HG02970 (cell line): ENCODE results near the gene KRTAP4-8.
"Not testable (repeated sequence)": the region's sequence is repeated elsewhere in the genome, so short reads cannot be mapped to it uniquely, and the experiment has no call there.

ENCODE experiments used
- ATAC-seq: cut with Tn5 transposase; IDR thresholded peaks from one replicate; pipeline ENCODE4 v1.9.1; 2021; ENCODE audit warnings: mild to moderate bottlenecking, moderate library complexity, moderate number of reproducible peaks; ENCODE audit not compliant: unreplicated experiment, low FRiP score

KRTAP4-8 gene

GRCh38 chr17:41111151-41111885 lies 13.4 kb upstream of the KRTAP4-8 start:
- ATAC-seq, result no peak

- not testable (repeated sequence) for ATAC-seq
These were observed 10.9 kb upstream of the KRTAP4-8 start for GRCh38 chr17:41108728-41109386.

- ATAC-seq, result no peak
These were observed 10.1 kb upstream of the KRTAP4-8 start for GRCh38 chr17:41107941-41108450.

- not testable (repeated sequence) for ATAC-seq
These were observed 7.4 kb upstream of the KRTAP4-8 start, which contains the start of gene KRTAP4-9 for GRCh38 chr17:41105347-41105746. TSS of gene KRTAP4-9 (plus strand) at chr17:41105389. CDS start at chr17:41105389, 0 bp downstream.

GRCh38 chr17:41104386-41105038 lies 6.6 kb upstream of the KRTAP4-8 start:
- not testable (repeated sequence) for ATAC-seq

- no peak for ATAC-seq
These were observed 6.0 kb upstream of the KRTAP4-8 start for GRCh38 chr17:41103896-41104295.

GRCh38 chr17:41101586-41102259 lies 3.8 kb upstream of the KRTAP4-8 start, which contains the start of gene KRTAP4-16:
TSS of gene KRTAP4-16 (minus strand) at chr17:41102209. CDS start at chr17:41102209, 0 bp downstream.
- ATAC-seq, result no peak

GRCh38 chr17:41099682-41100480 lies 1.9 kb upstream of the KRTAP4-8 start:
- not testable (repeated sequence) for ATAC-seq

- ATAC-seq, result no peak
These were observed 539 bp upstream of the KRTAP4-8 start for GRCh38 chr17:41098481-41098880.

GRCh38 chr17:41096055-41096454 lies 1.9 kb downstream of the KRTAP4-8 start:
- ATAC-seq, result no peak

GRCh38 chr17:41088760-41089352 lies 9.1 kb downstream of the KRTAP4-8 start:
- not testable (repeated sequence) for ATAC-seq

- not testable (repeated sequence) for ATAC-seq
These were observed 13.7 kb downstream of the KRTAP4-8 start, which contains the start of gene KRTAP4-7 for GRCh38 chr17:41084100-41084856. TSS of gene KRTAP4-7 (plus strand) at chr17:41084150. CDS start at chr17:41084207, 57 bp downstream.

GRCh38 chr17:41083427-41083826 lies 14.5 kb downstream of the KRTAP4-8 start:
- not testable (repeated sequence) for ATAC-seq

GRCh38 chr17:41082626-41083025 lies 15.3 kb downstream of the KRTAP4-8 start:
- no peak for ATAC-seq

GRCh38 chr17:41076788-41077187 lies 21.2 kb downstream of the KRTAP4-8 start:
- ATAC-seq, result no peak

GRCh38 chr17:41073676-41074075 lies 24.3 kb downstream of the KRTAP4-8 start:
- ATAC-seq, result no peak

GRCh38 chr17:41071606-41072360 lies 26.2 kb downstream of the KRTAP4-8 start:
- ATAC-seq, result no peak

- ATAC-seq, result no peak
These were observed 28.9 kb downstream of the KRTAP4-8 start for GRCh38 chr17:41069031-41069430.
